IPS DF 6.9 (cell line): ENCODE data around the gene ARHGAP5.
A peak's percentile ranks its signal among the peaks of the same experiment; 100 is the strongest.

Source experiments
- DNase-seq: peaks from one replicate; pipeline ENCODE4 v3.0.0-alpha.2; 2013; ENCODE audit warnings: low read depth, low spot score
- H3K27ac ChIP-seq: one replicate; pipeline ENCODE4 v1.5.1; 2013; ENCODE audit warnings: low read length, control low read depth
- H3K27me3 ChIP-seq: 2 replicates; pipeline ENCODE4 v1.6.1; 2013; ENCODE audit warnings: mild to moderate bottlenecking, low read length; ENCODE audit not compliant: control insufficient read depth, insufficient read depth
- H3K36me3 ChIP-seq: 2 replicates; pipeline ENCODE4 v1.6.1; 2013; ENCODE audit warnings: low read length; ENCODE audit not compliant: control insufficient read depth, insufficient read depth
- H3K4me1 ChIP-seq: 2 replicates; pipeline ENCODE4 v1.6.1; 2013; ENCODE audit warnings: low read length; ENCODE audit not compliant: control insufficient read depth, insufficient read depth
- H3K4me3 ChIP-seq: 2 replicates; pipeline ENCODE4 v1.5.1; 2013; ENCODE audit warnings: mild to moderate bottlenecking, low read length
- H3K9me3 ChIP-seq: 2 replicates; pipeline ENCODE4 v1.6.1; 2013; ENCODE audit warnings: low read length, inconsistent platforms; ENCODE audit not compliant: control insufficient read depth, insufficient read depth
- WGBS: extraction: QIAGEN DNeasy Blood & Tissue Kit; methylation state at CpG from one replicate; pipeline ENCODE4 v1.1.7; 2013; ENCODE audit warnings: mixed read lengths, missing lambda C conversion rate; ENCODE audit not compliant: insufficient read length, insufficient coverage; 5-methylcytosine and 5-hydroxymethylcytosine counted together

Gene ARHGAP5

DNA sequence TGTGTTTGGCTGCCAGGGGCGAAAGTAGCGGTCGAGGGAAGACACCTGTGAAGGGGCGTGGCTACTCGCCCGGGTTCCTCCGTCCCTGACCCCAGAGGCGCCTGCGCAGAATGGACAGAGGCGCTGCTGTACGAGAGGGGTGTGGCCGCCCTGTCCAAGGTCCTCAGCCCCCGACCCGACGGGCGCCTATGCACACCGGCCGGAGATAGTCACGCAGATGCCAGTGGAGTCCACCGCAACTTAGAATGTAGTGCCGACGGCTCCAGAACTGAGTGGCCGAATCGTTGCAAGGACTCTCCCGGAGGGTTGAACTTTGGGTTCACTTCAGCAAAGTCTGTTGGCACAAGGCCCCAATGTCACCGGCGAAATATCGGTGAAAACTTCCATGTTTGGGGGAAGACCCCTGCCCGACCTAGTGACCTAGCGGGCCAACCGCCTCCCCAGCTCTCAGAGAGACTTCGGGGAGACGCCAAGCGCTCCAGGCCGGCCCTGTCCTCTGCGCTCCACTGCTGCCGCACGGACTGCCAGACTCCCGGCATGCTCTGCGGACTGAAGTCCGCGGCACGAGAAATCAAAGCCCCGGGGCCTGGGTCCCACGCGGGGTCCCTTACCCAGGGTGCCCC lies 124.2 kb downstream of the ARHGAP5 start:
- Histone ChIP-seq H3K4me1 (no peaks in the 10 kb centered on the region), H3K9me3 (no peaks in the 10 kb centered on the region), H3K27me3 (no peaks in the 10 kb centered on the region), H3K4me3 (peak overlapping the region; percentile 88), H3K27ac (no peak overlapping the region), H3K36me3 (no peaks in the 10 kb centered on the region)
- peak; percentile 70 for DNase-seq
- WGBS: no CpG with 5 or more reads among the region's 46 CpGs

DNA sequence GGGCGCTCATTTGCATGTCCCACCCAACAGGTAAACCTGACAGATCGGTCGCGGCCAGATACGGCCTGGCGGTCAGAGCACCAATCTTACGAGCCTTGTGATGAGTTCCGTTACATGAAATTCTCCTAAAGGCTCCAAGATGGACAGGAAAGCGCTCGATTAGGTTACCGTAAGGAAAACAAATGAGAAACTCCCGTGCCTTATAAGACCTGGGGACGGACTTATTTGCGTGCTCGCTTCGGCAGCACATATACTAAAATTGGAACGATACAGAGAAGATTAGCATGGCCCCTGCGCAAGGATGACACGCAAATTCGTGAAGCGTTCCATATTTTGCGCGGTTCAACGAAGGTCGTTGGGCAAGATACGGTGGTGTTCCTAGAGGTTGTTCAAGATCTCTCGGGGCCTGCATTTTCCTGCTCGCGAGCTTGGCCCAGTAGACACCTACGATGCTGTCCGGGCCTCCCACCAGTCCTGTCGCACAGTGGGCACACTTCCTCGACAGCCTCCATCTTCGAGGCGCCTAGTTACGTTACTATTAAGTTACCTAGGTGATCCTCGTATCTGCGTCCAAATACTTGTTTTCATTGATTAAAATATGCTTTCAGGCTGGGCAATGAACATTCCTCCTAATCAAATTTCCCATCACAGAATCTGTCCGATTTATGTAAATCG lies 124.8 kb downstream of the ARHGAP5 start, which contains the start of gene RNU6-7:
TSS of gene RNU6-7 (plus strand) at position 230 of the 675 bp plus-strand sequence.
- no CpG with 5 or more reads among the region's 40 CpGs for WGBS
- DNase-seq: no peak
- no peaks in the 10 kb centered on the region for H3K9me3 ChIP-seq
- H3K27me3 ChIP-seq: no peaks in the 10 kb centered on the region
- H3K4me3 ChIP-seq: peak within 1 kb of the TSS; percentile 88
- H3K4me1 ChIP-seq: no peaks in the 10 kb centered on the region
- H3K27ac ChIP-seq: no peak within 1 kb of the TSS
- H3K36me3 ChIP-seq: no peaks in the 10 kb centered on the region

DNA sequence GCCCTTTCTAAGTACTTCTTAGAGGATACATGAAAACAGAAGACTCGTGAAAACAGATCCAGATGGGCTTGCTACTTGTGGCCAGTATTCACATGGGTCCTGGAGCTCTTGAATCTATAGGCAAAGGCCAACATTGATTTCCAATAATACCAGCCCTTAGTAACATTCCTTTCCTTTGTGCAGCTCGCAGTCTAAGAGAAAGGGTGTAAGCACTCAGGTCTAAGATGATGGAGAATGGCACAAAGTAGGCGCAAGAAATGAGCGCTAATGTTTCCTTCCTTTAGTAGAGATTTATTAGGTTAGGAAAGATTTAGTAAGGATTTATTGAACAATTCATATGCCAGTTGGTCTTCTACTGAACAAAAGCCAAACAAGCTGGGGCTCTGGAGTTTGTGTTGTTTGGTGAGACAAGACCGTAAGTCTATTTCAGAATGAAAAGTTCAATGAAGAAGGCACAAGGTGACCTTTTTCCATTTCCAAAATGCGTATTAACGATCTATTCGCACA lies 125.4 kb downstream of the ARHGAP5 start:
- H3K4me3 ChIP-seq: peak overlapping the region; percentile 88; the same call in 1 of the 2 replicates
- DNase-seq: no peak
- H3K27me3 ChIP-seq: no peaks in the 10 kb centered on the region

DNA sequence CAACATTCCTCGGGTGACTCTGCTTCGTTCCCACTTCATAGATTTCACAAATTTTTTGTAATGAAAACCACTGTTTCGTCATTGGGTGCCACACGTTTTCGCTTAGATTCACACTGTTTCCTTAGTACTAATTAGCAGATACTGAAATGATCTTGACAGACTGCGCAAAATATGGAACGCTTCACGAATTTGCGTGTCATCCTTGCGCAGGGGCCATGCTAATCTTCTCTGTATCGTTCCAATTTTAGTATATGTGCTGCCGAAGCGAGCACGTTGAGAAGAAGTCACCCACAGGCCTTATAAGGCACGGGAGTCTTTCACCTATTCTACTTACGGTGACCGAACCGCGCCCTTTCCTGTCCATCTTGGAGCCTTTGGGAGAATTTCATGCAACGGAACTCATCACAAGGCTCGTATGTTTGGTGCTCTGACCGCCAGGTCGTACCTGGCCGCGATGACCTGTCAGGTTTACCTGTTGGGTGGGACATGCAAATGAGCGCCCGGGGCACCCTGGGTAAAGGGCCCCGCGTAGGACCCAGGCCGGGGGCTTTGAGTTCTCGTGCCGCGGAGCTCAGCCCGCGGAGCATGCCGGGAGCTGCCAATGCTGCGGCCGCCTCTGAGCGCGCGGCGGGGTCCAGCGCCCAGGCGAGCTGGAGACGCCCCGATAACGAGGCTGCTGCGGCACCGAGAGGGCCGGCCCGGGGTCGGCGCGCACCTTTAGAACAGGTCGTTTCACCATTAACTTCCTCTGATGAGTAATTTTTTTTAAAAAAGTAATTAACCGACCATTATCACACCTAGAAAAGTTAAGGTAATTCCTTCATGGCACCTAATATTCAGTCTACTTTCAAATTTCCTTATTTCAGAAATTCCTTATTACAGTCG lies 126.1 kb downstream of the ARHGAP5 start, which contains the start of gene RNU6-8:
TSS of gene RNU6-8 (minus strand) at position 272 of the 885 bp plus-strand sequence.
- WGBS: no CpG with 5 or more reads among the region's 57 CpGs
- DNase-seq: peak; percentile 48
- Histone ChIP-seq H3K27me3 (no peaks in the 10 kb centered on the region), H3K9me3 (no peaks in the 10 kb centered on the region), H3K4me3 (peak within 1 kb of the TSS; percentile 88; the same call in 1 of the 2 replicates), H3K27ac (no peak within 1 kb of the TSS), H3K4me1 (no peaks in the 10 kb centered on the region), H3K36me3 (no peaks in the 10 kb centered on the region)

More for the DNA sequence above, 125.4 kb downstream of the ARHGAP5 start:
- Histone ChIP-seq H3K4me1 (no peaks in the 10 kb centered on the region), H3K36me3 (no peaks in the 10 kb centered on the region), H3K9me3 (no peaks in the 10 kb centered on the region), H3K27ac (no peak overlapping the region)
- WGBS: no CpG with 5 or more reads among the region's 8 CpGs

DNA sequence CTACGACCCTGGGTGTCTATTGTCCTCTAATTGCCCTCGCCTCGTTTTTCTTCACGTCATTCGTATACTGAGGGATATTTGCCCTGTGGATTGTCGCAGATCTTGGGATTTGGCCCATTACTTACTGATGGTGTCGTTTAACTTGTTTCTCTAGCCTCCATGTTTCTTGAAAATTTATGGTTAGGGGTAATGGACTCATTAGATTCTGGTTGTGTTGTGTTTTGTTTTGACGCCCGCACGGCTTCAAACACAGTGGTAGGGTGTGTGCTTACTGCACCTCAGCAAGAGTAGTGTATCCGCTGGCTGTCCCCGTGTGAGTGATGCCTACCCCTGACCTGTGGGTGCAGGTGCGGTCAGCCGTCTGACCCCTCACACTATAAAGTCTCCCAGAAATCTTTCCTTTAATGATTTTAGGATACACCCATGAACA lies 126.8 kb downstream of the ARHGAP5 start:
- no peaks in the 10 kb centered on the region for H3K27me3 ChIP-seq
- no peaks in the 10 kb centered on the region for H3K36me3 ChIP-seq
- WGBS: no CpG with 5 or more reads among the region's 14 CpGs
- no peak for DNase-seq
- H3K27ac ChIP-seq: no peak overlapping the region
- H3K9me3 ChIP-seq: no peaks in the 10 kb centered on the region
- H3K4me3 ChIP-seq: peak overlapping the region; percentile 88; the same call in 1 of the 2 replicates
- H3K4me1 ChIP-seq: no peaks in the 10 kb centered on the region

DNA sequence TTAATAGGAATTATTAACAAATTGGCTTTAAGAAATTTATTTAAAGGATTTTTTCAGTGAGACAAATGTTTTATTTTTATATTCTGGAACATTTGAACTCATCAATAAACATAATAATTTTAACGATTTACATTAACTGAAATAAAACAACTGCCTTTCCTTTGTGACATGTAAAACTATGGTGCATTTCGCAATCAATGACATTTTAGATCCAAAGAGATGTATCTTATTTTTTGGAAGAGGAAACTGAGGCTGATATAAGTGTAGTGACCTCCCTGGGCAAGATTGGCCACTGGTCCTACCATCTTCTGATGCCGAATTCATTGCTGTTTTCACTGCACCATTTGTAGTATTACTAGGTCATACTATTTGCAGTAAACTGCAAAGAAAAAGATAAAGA lies 128.4 kb downstream of the ARHGAP5 start:
- Histone ChIP-seq H3K4me1 (no peaks in the 10 kb centered on the region), H3K4me3 (no peak overlapping the region), H3K27me3 (no peaks in the 10 kb centered on the region), H3K36me3 (no peaks in the 10 kb centered on the region), H3K9me3 (no peaks in the 10 kb centered on the region), H3K27ac (no peak overlapping the region)
- no CpG with 5 or more reads among the region's 3 CpGs for WGBS
- no peak for DNase-seq

DNA sequence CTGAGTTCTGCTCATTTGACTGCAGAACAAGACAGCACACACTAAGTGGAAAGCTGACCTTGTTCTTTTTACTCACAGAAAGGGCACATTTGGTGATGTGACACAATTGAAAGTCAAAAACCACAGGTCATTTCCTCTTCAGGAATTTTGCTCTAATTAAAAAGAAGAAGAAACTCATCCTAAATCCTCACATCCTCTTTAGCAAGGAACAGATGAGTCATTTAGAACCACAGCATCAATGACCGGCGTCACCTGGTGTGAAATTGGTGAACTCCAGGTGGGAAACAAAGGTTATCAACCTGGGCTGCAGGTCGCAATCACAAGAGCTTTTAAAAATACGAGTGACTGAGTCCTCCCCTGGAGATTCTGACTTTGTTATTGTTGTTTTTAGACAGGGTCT lies 128.9 kb downstream of the ARHGAP5 start:
- Histone ChIP-seq H3K4me3 (no peak overlapping the region), H3K27ac (no peak overlapping the region), H3K9me3 (no peaks in the 10 kb centered on the region), H3K27me3 (no peaks in the 10 kb centered on the region), H3K4me1 (no peaks in the 10 kb centered on the region), H3K36me3 (no peaks in the 10 kb centered on the region)
- no peak for DNase-seq
- no CpG with 5 or more reads among the region's 4 CpGs for WGBS

DNA sequence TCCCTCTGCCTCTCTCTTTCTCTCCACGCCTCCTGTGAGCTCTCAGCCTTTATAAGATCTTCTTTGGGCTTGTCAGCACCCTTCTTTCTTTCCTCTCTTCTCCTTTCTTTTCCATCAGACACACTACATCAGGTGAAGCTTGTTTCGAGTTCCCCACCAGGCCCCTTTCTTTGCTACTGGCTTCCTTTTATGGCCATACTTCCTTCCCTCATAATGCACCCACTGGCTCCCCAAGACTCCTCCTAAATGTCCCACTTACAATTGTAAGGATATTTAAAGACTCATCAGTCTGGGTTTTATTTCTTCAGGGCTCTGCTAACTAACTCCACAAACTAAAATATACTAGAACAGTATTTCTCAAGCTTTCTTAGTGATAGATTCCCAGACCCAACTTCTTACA lies 129.4 kb downstream of the ARHGAP5 start:
- H3K4me1 ChIP-seq: no peaks in the 10 kb centered on the region
- WGBS: no CpG with 5 or more reads among the region's 2 CpGs
- no peak overlapping the region for H3K4me3 ChIP-seq

DNA sequence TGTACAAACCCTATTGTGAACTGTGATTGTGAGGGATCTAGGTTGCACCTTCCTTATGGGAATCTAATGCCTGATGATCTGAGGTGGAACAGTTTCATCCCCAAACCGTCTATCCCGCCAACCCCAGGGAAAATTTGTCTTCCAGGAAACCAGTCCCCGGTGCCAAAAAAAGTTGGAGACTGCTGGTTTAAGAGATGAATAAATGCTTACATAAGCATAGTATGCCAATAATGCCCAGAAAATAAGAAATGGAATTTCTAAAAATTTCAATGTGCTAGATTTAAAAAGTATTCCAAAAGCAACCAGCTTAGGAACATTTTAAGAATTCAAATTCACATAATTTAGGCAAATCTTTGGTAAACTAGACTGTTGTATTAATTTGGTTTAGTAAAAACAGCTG lies 131.4 kb downstream of the ARHGAP5 start:
- no CpG with 5 or more reads among the region's 3 CpGs for WGBS
- no peaks in the 10 kb centered on the region for H3K9me3 ChIP-seq

More for the DNA sequence above, 129.4 kb downstream of the ARHGAP5 start:
- Histone ChIP-seq H3K9me3 (no peaks in the 10 kb centered on the region), H3K36me3 (no peaks in the 10 kb centered on the region), H3K27ac (no peak overlapping the region), H3K27me3 (no peaks in the 10 kb centered on the region)
- no peak for DNase-seq

More for the DNA sequence above, 131.4 kb downstream of the ARHGAP5 start:
- DNase-seq: no peak
- Histone ChIP-seq H3K27me3 (no peaks in the 10 kb centered on the region), H3K36me3 (no peaks in the 10 kb centered on the region), H3K4me3 (no peak overlapping the region), H3K27ac (no peak overlapping the region), H3K4me1 (no peaks in the 10 kb centered on the region)
